Colonic mucosa (tissue), 4 donors: ENCODE measurements around the gene SLC24A3. TPM values are rescaled to one million over a fixed set of nuclear protein-coding genes. Genes with fewer than 3 reads are reported as not detected.

Source experiments
- DNase-seq: peaks from one replicate; pipeline ENCODE4 v3.0.0-alpha.2; 2020
- H3K27ac ChIP-seq: fragments of 200-600 bp; one replicate; pipeline ENCODE4 v1.8.0; 2021
- H3K27me3 ChIP-seq: fragments of 200-600 bp; one replicate; pipeline ENCODE4 v1.8.0; 2021
- H3K36me3 ChIP-seq: fragments of 200-600 bp; one replicate; pipeline ENCODE4 v1.8.0; 2021
- H3K4me1 ChIP-seq: fragments of 200-600 bp; one replicate; pipeline ENCODE4 v1.8.0; 2021; ENCODE audit warnings: mild to moderate bottlenecking
- H3K4me3 ChIP-seq: fragments of 200-600 bp; one replicate; pipeline ENCODE4 v1.8.0; 2021
- H3K9ac ChIP-seq, 2 donors: one replicate each; pipeline ENCODE4 v1.7.0; 2013; ENCODE audit warnings: control low read depth in 2 of 2, low read depth in 2 of 2, low read length in 2 of 2
- H3K9me3 ChIP-seq: fragments of 200-600 bp; one replicate; pipeline ENCODE4 v1.8.0; 2021
- intact Hi-C: fragments of 100-400 bp; cut with DNase I; formaldehyde crosslinking; loops from one replicate; pipeline ENCODE4 v1.14.1; 2022
- total RNA-seq, 2 donors: library from RNA; stranded (reverse); fragmentation: NEBNext Ultra II Directional in 1 of 2; extraction: Animal tissue kit (Norgen Biotek cat#: 25700) in 1 of 2; gene quantifications; one replicate each; pipeline ENCODE4 v1.2.1, GENCODE V29; 2021
- TF ChIP-seq, protein P1 (sequence below): fragments of 200-600 bp; IDR thresholded peaks from one replicate; pipeline ENCODE4 v1.8.0; 2022; ENCODE audit warnings: antibody characterized with exemption, mild to moderate bottlenecking
- donor health status: healthy.
- donor health status: DM: no; HTN: no; CAD: no.
- donor health status: DM: no; HTN: no; CAD: no.

The SLC24A3 gene
- total RNA-seq, 2 donors from 2014 or later, result 3.6 to 6.6 TPM

DNA sequence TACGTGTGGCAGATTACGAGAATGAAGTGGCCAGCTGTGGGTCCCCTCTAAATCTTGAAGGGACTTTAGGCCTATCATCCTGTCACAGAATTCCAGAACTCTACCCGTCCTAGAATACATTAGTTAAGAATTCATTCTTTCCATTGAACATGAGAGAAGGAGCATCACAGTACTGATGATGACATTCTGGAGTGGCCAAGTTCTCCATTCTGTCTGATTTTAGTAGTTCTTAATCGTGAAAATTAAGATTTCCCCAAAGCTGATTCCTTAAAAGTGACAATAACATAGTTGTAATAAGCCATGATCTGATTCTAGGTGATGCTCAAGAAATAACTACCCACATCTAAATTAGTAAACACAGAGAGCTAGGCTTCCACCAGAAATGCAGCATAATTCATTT lies 510.6 kb downstream of the SLC24A3 start:
- Histone ChIP-seq H3K9ac (no peak overlapping the region), H3K4me1 (no peaks in the 10 kb centered on the region), H3K4me3 (no peak overlapping the region), H3K27ac (no peak overlapping the region), H3K9me3 (no peaks in the 10 kb centered on the region), H3K27me3 (no peaks in the 10 kb centered on the region), H3K36me3 (no peaks in the 10 kb centered on the region)
- no peak for DNase-seq
- TF ChIP-seq, protein P1, sequence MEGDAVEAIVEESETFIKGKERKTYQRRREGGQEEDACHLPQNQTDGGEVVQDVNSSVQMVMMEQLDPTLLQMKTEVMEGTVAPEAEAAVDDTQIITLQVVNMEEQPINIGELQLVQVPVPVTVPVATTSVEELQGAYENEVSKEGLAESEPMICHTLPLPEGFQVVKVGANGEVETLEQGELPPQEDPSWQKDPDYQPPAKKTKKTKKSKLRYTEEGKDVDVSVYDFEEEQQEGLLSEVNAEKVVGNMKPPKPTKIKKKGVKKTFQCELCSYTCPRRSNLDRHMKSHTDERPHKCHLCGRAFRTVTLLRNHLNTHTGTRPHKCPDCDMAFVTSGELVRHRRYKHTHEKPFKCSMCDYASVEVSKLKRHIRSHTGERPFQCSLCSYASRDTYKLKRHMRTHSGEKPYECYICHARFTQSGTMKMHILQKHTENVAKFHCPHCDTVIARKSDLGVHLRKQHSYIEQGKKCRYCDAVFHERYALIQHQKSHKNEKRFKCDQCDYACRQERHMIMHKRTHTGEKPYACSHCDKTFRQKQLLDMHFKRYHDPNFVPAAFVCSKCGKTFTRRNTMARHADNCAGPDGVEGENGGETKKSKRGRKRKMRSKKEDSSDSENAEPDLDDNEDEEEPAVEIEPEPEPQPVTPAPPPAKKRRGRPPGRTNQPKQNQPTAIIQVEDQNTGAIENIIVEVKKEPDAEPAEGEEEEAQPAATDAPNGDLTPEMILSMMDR, result no peak
- intact Hi-C loops, result no loop called here

DNA sequence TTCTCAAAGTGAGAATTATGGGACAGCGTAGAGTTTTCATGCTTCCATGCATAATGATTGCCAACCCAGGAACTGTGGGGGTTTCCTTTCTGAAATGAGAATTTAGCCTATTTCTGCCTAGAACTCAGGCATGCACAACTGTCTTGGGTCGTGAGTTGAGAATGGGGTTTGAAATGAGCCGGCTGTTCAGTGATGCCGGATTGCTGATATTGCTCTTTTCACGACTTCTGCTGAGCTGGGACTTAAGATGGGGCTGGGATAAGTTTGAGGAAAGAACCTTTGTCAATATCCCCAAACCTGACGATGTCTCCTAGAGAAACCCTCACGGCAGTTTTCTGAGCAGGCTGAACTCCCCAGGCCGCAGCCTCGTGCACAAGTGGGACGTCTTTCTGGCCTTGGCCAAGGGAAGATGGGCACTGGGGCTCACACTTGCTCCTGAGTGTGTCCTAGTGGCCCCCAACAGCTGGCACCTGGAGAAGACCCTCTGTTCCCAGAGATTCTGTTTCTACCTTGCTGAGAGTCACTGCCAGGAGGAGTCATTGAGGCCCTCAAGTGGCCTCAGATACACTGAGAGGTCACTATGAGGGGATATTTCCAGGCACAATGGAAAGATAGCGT lies 511.5 kb downstream of the SLC24A3 start:
- Histone ChIP-seq H3K27ac (no peak overlapping the region), H3K4me3 (no peak overlapping the region), H3K27me3 (no peaks in the 10 kb centered on the region), H3K9ac (no peak overlapping the region), H3K36me3 (no peaks in the 10 kb centered on the region), H3K4me1 (no peaks in the 10 kb centered on the region), H3K9me3 (no peaks in the 10 kb centered on the region)
- TF ChIP-seq, protein P1, result no peak
- intact Hi-C loops, result no loop called here
- DNase-seq, result no peak

DNA sequence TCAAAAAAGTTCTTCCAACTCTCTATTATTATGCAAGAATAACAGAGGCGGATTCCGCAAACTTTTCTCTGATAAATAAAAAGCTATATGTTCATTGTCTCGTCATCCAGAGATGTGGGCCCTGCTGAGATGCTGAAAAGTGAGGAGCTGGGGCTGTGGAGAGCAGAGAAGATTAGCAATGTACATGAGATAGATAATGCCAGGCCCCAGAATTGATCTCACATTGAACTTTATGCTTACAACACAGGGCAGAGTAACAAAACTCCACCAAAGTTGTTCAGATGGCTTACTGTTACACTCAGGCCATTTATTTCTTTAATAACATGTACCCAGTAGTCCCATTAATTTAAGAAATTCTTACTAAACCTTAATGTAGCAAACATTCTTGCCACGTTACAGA lies 512.9 kb downstream of the SLC24A3 start:
- Histone ChIP-seq H3K4me3 (no peak overlapping the region), H3K27ac (no peak overlapping the region), H3K4me1 (no peaks in the 10 kb centered on the region), H3K27me3 (no peaks in the 10 kb centered on the region), H3K36me3 (no peaks in the 10 kb centered on the region), H3K9ac (no peak overlapping the region), H3K9me3 (no peaks in the 10 kb centered on the region)
- no peak for DNase-seq
- TF ChIP-seq, protein P1, result no peak
- intact Hi-C loops, result no loop called here

DNA sequence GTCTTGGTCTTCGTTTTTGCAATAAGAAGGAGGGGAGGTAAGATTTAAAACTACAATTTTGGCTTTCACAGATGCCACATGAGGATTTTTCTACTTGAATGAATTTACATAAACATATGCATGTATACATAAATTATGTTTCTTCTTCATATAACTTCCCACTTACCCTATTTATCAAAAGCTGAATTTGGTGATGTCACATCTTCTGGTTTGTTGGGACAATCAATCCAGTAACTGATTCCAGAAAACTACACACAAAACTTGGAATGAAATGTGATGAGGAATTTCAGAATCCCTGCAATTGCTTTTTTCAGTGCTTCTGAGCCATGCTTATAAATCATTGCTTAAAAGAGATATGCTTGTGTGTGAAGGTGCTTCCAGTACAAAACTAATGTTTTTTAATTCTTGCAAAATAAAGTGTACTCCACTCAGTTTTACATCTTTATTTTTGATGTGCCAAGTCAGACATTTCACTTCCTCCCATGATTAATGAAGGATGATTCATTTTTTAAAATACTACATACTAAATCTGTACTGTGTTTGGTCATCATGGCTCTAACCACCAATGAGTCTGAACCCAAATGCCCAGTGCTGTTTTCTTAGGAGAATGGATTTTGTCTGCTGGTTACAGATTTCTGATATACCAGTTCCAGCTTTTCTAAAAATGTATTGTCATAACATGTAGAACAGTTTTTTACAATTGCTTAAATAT lies 513.5 kb downstream of the SLC24A3 start:
- intact Hi-C loops, result no loop called here
- no peaks in the 10 kb centered on the region for H3K4me1 ChIP-seq
- no peak overlapping the region for H3K27ac ChIP-seq
- no peaks in the 10 kb centered on the region for H3K9me3 ChIP-seq
- H3K27me3 ChIP-seq, result no peaks in the 10 kb centered on the region
- TF ChIP-seq, protein P1, result no peak
- no peak overlapping the region for H3K9ac ChIP-seq
- no peak for DNase-seq
- no peaks in the 10 kb centered on the region for H3K36me3 ChIP-seq
- no peak overlapping the region for H3K4me3 ChIP-seq

DNA sequence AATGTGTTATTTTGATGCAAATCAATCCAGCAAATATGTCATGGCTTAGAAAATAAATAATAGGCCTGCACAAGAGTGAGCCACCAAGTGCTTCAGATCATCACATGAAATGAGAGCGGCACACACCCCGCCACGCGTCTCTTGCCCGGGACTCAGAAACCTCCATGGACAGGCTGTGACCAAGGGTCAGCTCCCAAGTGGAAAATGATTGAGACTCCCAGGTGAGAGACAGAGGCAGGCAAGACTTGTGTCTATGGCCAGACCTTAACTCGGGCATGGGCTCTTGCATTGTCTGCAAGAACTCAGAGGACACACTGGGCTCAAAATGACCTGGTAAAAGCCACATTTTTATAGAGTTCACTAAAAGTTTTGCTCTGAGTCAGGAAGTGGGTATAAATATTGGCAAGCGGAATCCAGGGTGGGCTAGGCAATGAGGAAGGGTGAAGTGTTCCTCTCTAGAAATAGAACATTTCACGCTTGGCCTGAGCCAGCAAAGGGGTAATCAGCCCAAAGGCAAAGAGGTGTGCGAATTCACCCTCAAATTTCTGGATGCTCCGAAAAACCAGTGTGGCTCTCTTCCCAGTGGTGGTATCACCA lies 514.9 kb downstream of the SLC24A3 start:
- intact Hi-C loops, result no loop called here
- DNase-seq, result no peak

More for the DNA sequence above, 514.9 kb downstream of the SLC24A3 start:
- H3K9me3 ChIP-seq, result no peaks in the 10 kb centered on the region
- no peak overlapping the region for H3K27ac ChIP-seq
- H3K27me3 ChIP-seq, result no peaks in the 10 kb centered on the region
- H3K9ac ChIP-seq, result no peak overlapping the region
- no peaks in the 10 kb centered on the region for H3K36me3 ChIP-seq
- no peak overlapping the region for H3K4me3 ChIP-seq
- TF ChIP-seq, protein P1, result no peak
- no peaks in the 10 kb centered on the region for H3K4me1 ChIP-seq
